NCI-H2196 (cell line): ENCODE results near the gene FBXO3.
A peak's percentile ranks its signal among the peaks of the same experiment; 100 is the strongest.
"Not testable (repeated sequence)": the region's sequence is repeated elsewhere in the genome, so short reads cannot be mapped to it uniquely, and the experiment has no call there.

Experiments used
- DNase-seq: peaks from one replicate; lab custom pipeline; 2025; ENCODE audit not compliant: unreplicated experiment; lab: John Stamatoyannopoulos, UW

The FBXO3 gene, protein sequence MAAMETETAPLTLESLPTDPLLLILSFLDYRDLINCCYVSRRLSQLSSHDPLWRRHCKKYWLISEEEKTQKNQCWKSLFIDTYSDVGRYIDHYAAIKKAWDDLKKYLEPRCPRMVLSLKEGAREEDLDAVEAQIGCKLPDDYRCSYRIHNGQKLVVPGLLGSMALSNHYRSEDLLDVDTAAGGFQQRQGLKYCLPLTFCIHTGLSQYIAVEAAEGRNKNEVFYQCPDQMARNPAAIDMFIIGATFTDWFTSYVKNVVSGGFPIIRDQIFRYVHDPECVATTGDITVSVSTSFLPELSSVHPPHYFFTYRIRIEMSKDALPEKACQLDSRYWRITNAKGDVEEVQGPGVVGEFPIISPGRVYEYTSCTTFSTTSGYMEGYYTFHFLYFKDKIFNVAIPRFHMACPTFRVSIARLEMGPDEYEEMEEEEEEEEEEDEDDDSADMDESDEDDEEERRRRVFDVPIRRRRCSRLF

DNA sequence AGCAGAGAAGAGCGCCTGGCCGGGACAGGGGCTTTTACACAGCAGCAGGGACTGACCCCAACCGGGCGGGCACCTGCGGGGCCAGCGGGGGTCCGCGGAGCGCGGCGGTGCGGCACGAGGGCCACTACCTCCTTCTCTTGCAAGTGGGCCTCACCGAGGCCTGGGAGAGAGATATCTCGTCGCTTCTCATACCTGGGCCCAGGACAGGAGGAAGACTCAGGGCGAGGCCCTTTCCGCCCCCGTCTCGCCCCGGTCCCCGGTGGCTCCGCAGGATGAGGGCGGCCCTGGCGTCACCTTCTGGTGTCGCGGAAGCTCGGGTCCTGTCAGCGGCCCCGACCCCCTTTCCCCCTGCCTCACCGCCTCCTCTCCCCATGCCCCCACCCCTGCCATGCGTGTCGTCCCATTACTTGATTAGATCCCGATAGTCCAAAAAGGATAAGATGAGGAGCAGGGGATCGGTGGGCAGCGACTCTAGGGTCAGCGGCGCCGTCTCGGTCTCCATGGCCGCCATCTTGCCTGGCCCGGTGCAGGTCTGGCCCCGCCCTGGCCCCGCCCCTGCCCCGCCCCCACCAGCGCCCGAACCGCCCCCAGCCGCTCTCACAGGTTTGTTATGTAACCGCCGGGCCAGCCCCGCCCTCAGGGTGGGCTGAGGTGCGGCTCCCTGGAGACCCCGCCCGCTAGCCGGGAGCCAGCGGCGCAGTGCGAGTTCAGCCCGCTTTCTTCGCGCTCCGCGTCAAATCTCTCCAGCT, at the start of gene FBXO3:
Gene FBXO3, minus strand, starts transcription at position 534 of the 749 bp plus-strand sequence. Its CDS starts 23 bp downstream, at position 511.
- peak; percentile 81 for DNase-seq

DNA sequence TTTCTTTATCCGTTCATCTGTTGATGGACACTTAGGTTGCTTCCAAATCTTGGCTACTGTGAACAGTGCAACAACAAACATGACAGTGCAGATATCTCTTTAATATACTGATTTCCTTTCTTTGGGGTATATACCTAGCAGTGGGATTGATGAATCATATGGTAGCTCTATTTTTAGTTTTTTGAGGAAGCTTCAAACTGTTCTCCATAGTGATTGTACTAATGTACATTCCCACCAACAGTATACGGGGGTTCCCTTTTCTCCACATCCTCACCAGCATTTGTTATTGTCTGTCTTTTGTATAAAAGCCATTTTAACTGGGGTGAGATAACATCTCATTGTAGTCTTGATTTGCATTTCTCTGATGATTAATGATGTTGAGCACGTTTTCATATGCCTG, 48.7 kb upstream of the FBXO3 start:
- DNase-seq = not testable (repeated sequence)

DNA sequence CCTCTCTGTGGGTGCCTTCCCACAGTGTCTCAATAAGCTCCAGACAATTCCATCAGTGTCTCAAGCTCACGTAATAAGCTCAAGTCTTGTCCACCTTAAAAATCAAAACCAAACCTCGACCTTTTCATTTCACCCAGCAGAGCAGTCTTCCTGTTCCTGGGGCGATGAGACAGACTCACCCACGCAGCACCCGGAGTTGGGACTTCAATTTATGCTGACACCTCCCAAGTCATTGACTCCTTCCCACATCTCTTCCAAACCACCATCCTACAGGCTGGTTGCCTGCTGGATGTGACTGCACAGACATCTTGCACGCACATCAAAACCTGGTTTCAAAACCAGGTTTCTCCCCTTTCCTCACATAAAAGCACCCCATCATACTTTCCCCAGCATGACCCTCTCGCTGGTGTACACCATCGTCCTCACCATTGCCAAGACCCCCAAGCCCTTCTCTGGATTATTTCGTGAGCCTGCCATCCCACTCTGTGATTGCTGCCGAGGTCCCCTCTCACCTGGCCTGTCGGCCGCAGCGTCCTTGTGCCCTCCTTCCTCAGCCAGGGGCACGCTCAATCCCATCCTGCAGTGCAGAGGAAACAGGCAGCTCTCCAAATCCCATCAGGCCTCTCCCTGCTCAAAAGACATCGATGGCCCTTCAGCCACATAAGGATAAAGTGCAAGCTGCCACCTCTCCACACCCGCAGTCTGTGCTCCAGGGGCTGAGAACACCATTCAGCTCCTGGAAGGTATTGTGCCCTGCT, 45.1 kb upstream of the FBXO3 start:
- no peak for DNase-seq

DNA sequence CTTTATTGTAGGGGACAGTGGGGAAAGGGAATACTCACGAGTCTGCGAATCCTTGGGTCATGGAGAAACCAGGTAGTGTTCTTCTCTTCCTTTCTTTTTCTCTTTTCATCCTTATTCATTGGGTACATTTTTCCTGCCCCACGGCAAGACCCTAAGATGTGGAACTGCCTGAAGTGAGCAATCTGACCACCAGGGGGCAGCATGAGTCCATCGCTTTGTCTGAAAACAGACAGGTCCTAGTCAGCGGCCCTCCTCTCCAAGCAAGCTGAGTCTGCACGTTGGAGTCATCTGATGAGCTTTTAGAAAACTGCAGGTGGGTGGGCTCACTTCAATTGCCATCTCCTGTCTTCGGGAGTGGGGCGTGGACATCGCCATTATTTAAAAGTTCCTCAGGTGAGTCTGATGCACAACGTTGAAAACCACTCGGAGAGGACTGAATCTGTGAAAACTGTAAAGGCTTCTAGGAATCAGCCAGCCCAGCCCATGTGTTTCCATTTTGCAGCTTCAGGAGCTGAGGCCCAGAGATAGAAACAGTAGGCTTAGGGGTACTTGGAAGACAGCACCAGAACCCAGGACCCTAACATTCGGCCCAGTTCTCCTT, 34.0 kb upstream of the FBXO3 start:
- peak; percentile 79 for DNase-seq

DNA sequence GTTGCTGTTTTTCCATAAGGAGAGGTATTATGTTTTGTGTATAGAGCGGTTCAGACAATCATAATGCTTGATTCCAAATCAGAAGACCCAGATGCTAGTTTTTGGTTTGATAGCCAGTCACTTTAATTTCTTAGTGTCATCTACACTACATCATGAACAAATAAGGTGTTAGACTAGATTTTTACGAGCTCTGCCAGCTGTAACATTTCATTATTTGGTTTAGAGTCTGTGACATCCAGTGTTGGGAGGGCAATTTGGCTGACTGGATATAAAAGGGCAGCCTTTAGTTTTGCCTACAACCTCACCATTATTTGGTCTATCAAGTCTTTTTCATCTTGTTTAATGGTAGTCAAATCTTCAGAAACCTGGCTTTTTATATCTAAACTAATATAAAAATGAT, 30.2 kb upstream of the FBXO3 start:
- no peak for DNase-seq

DNA sequence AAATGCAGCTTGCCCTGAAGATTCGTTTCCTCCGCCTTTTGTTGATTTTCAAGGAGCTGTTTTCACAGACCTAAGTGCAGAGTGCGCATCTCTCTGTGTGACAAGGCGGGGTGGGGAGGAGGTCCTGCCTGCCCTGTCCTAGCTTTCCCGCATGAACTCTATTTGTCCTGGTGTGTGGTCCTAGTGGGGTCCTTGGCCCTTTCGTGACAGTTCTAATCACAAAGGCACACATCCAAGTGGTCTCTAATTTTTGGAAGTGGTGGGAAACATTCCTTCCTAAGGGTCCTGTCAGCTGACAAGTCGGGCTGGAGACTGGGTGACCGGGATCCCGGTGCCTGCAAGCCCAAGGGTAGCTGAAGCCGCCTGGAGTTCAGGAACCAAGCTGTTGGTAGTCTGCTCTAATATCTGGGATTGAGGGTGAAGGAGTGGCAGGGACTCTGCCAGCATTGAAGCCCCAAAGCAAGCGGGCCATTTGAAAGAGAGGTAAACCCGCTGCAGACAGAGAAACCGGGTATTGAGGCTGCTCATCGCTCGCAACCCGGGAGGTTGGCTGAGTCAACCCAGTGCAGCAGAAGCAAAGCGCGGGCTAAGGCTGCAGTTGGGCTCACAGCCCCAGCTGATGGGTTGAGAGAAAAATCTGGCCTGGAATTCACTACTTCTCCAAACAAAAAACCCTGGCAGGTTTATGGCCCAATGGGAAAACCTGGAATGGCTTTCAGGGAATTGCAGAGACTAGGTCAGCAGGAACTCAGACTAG, 28.1 kb upstream of the FBXO3 start:
- DNase-seq = peak; percentile 55

DNA sequence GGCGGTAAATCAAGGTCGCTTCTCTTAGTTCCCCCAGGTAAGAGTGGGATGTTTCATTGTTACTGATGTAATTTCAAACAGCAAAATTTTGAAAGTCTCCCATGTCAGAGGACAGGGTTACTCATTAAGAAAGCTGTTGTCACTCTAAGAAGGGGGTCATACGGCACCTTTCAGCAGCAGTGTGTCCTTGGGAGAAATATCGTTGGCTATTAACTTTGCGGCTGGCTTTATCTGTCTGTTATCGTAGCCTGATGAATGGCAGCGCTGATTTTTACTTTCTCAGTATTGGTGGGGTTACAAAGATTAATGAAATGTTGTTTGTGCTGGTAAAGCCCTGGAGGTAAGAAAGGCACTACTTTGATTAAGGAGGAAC, 27.5 kb upstream of the FBXO3 start:
- DNase-seq = no peak

DNA sequence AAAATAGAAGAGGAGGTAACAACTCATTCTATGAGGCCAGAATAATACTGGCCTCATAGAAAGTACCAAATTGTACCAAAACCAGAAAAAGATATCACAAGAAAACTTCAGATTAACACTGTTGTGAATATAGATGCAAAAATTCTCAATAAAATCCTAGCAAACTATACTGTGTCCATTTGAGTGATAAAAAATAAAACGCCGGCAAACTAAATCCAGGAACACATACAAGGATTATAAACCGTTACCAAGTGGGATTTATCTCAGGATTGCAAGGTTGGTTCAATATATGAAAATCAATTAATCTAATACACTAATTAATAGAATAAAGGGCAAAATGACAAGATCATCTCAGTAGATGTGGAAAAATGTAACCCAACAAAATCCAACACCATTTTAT, 23.6 kb upstream of the FBXO3 start:
- no peak for DNase-seq

DNA sequence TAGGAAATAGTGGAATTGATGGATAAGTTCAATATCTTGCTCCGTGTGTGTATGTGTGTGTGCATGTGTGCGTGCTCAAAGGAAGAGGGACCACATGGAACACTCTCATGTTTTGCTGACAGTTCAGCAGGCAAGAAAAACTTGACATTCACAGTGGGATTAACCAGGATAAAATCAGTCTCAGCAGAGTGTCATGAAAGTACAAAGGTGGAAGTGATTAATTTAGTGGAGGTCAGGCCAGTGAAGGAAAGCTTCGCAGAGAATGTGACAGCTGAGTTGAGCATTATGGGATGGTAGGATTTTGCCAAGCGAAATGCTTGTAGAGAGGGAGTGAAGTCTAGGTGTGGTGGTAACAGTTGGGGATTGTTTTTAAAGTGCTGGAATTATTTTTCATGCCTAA, 15.7 kb upstream of the FBXO3 start:
- DNase-seq = no peak

DNA sequence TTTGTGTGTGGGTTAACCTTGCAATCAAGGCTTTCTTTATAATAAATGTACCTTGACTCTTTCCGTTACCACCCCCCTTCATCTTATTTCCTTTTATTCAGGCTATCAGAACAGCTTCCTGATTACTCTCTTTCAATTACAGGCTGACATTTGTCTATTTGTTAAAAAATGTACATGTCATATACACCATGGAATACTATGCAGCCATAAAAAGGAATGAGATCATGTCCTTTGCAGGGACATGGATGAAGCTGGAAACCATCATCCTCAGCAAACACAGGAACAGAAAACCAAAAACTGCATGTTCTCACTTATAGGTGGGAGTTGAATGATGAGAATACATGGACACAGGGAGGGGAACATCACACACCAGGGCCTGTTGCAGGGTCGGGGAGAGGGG, 13.8 kb upstream of the FBXO3 start:
- DNase-seq = not testable (repeated sequence)

DNA sequence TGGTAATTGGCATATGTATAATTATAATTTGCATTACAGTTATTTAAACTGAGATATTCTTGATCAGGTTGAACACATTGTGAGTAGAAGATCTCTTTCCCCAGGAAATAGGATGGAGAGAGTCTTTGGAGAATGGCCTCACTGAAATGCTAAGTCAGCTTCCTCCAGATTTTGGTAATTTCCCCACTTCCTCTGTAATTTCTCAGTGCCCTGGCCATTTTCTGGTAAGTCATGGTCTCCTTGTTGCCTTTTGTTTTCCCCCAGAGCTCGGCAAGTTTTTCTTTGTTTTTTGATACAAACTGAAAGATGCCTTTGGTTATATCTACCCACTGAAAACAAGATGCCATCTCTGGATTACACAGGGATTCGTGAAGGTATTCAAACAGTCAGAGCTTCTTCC, 12.8 kb upstream of the FBXO3 start:
- no peak for DNase-seq

DNA sequence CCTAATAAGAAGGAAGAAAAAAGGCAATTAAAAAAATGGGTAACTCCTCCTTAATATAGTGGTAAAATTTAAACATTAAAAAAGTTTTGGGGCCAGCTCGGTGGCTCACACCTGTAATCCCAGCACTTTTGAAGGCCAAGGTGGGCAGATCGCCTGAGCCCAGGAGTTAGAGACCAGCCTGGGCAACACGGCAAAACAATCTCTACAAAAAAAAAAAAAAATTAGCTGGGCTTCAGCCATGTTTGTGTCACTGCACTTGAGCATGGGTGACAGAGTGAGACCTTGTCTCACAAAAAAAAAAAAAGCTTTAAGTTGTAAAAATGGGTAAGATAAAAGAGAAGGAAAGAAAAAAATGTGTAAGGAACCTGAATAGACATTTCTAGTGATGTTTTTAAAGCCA, 11.3 kb upstream of the FBXO3 start:
- no peak for DNase-seq

DNA sequence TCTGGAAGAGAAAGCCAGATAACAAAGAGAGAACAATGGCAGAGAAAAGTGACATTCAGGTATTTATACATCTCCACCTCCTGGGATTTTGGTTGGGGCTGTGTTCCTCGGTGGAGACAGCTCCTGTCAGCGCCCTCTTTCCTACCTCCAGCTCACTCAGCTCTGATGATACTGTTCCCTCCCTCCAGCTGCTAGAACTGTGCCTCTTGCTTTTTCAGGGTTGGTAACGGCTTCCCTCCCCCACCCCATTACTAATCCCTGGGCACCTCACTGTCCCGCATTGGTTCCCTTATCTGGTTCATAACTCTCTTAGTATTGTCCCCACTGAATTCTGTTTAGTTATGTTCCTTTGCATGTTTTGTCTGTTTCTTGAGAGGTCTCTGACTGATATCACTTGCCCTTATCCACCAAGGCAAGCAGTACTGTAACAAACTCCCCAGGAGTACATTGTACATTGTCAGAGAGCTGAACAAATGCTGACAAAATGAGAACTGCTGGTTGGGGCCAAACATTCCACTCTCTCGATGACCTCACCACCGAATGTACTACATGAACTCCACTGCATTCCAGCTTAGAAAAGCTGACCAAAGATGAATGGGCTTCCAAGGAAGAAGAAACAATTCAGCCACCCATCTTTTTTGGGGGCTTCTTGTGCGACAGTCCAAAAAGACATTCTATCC, 5.7 kb upstream of the FBXO3 start:
- DNase-seq = no peak

DNA sequence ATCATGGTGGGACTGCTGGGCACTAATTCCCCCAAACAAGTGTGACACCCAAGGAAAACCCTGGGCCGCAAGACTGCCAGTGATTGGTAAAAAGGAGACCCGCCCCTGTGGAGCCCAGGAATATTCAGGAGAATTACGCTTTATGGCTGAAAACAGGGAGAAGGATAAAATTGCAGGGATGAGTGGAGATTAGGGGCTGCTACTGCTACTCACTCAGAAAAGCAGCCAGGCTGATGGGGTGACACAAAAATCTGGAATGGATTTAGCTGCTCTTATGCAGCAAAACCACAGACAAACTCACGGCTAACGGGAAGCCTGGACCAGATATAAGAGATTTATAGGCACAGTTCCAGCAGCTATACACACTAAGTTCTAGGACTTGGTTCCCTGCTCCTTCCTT, 4.4 kb upstream of the FBXO3 start:
- no peak for DNase-seq

DNA sequence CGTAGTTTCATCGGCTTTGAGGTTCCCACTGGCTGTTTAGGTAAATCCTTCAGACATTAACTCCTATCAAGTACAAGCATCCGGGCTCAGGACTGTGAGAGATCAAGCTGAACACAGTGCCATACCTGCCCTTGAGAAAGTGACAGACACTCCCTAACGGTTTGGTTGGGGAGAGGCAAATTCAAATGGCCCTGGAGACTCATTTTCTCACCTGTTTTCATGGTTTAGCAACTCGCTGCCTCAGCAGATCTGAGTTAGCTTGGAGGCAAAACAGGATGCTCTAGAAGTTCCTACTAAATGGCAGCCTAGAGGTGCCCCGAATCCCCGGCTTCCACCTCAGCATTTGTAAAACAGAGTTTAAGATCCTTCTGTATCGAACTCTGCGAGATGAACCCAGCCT, 3.6 kb upstream of the FBXO3 start:
- DNase-seq = no peak

DNA sequence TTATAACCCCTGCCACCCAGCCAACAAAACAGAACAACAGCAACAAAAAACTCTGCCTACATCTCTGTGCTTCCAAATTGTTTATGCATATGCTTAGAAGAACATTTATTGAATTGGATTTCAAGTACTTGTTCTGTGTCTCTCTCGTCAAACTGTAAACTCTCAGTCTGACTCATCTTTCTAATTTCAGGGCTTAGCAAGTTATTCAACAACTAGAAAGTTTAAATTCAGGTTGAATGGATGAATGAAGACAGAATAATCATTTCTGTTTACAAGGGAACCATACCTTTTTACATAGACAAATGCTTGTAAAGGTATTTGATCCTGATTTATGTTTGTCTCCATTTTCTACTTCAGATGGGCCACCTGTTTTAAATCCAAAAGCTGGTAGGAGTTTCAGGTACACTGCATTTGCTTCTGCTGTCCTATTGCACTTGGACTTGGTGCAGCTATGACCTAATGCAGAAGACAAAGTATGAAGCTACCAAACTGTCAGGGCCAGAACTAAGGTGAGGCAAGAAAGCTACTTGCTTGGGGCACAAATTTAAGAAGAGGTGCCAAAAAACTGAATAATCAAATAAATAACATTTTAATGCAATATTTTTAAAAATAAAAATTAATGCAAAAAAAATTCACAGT, 1.6 kb upstream of the FBXO3 start:
- DNase-seq = no peak

DNA sequence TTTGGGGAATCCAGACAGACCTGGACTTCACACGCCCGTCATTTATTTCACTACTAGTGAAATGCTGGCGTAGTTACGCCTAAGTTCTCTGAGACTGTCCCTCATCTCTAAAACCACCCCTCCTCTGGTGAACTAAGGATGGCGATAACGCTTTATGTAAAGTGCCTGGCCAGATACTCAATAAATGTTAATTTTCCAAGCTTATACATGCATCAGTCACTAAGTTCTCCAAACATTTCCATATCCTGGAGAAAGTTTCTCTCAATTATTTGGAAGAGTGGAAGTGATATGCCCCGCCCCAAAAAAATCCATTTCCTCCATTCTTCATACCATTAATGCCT, 1.1 kb upstream of the FBXO3 start:
- no peak for DNase-seq

DNA sequence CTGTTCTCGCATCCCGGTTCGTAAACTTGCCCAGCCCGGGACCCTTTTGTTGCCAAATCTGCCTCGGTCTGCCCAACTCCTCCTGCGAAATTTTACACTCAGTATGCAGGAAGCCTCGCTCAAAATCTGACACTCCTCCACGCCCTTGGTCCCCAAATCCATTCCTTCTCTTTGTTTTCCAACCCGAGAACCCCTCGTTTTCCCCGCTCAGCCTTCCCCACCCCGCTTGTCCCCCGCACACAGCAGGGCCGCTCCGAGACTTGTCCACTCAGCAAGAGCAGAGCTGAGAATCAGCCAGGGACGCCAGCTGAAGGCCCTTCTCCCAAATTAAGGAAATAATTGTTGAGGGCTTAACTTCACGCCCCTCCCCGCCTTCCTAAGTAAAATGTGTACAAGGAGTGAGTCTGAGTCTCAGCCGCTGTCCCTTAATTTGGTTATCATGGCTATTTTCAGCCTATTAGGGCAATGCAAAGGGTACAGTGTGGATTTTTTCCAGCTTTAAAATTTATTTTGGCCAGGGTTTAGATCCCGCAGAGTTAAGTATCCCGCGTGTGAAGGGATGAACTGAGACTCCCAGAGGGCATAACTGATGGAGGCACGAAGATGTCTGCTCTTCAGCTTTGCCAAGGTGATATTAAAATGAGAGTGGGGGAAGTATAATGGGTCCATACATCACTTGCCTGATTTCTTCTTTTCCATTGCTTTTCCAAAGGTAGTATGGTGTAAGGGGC, 581 bp upstream of the FBXO3 start:
- DNase-seq = no peak

DNA sequence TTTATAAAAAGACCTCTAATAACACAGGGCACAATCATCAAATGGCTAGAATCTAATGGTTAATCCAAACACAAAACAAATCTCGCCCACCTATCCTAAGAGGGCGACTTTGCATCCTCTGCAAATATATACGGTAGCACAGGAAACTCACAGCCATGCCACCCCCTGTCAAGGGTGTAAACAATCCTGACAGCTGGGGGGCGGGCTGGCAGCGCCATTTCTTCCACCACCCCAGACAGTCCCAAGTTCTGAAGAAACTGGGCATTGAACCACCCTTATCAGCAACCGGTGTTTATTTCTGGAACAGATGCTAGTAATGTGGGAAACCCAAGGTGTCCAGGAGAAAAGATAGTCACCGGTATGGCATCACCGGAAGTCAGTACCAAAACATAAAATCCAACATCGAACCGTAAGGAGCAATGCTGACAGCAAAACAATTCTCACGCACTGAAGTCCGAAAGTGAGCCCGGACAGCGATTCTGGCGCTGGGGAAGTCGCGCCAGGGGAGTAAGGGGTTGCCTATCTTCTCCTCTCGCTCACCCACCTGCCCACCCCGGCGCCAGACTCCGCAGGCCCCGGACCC, 825 bp downstream of the FBXO3 start:
- no peak for DNase-seq
